Lower leg skin (tissue), 3 donors: ENCODE results near the gene PDZD7.

ENCODE experiments used
- CTCF ChIP-seq, 3 donors: fragments of 450-650 bp; IDR thresholded peaks; one replicate each; pipeline ENCODE4 v1.5.1; 2016; ENCODE audit warnings: antibody characterized with exemption in 3 of 3, mild to moderate bottlenecking in 3 of 3, moderate library complexity in 2 of 3
- POLR2A ChIP-seq, 2 donors: fragments of 450-650 bp; IDR thresholded peaks; one replicate each; pipeline ENCODE4 v1.6.1; 2016 to 2017; ENCODE audit warnings: antibody characterized with exemption in 2 of 2, mild to moderate bottlenecking in 1 of 2, moderate library complexity in 1 of 2

GRCh38 chr10:100970076-100970913 lies 60.6 kb downstream of the PDZD7 start:
- TF ChIP-seq CTCF (IDR thresholded peaks at IDR 0.05) (no peak), POLR2A (IDR thresholded peaks at IDR 0.05) (no peak)
